GM12864 (cell line): ENCODE measurements around the gene LYSMD1.

Experiments used
- DNase-seq: peaks from one replicate; pipeline ENCODE4 v3.0.0-alpha.2; 2011; ENCODE audit warnings: low read depth
- H3K4me3 ChIP-seq: 2 replicates; pipeline ENCODE4 v1.5.1; 2011; ENCODE audit warnings: mild to moderate bottlenecking, low read depth, low read length, control low read depth
- TF ChIP-seq, protein P1 (sequence below): IDR thresholded peaks from 2 replicates; pipeline ENCODE4 v1.5.1; 2011; ENCODE audit warnings: low read depth, mild to moderate bottlenecking, moderate library complexity, low read length, control low read depth, inconsistent platforms; ENCODE audit errors: missing control alignments

Gene LYSMD1

DNA sequence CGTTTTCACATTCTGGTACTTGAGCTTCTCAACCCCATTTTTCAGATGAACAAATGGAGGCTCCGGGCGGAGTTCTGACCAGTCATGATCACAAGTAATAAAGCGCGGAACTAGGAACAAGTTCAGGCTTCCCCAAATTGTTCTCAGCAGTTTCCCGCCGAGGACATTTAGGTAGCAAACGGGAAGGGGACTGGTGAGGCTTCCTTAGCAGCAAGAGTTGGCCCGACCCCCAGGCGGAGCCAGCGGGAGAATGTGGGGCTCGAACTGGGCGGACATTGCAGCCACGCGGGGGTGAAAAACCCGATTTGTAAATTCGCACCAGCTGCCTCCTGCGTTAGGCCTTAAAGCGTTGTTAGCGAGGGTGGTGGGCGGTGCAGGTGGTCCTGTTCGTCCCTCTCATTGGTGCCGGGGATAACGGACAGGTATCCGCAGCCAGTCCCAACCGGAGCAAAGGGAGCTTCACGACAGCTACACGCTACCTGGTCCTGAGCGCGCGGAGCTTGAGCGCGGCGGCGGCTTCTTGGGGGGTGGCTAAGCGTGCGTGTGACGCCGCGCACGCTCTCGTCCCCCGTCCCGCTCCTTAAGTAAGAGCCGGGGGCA, 34.6 kb downstream of the LYSMD1 start:
- H3K4me3 ChIP-seq, result peak overlapping the region; percentile 6
- DNase-seq, result peak; percentile 56
- TF ChIP-seq, protein P1, sequence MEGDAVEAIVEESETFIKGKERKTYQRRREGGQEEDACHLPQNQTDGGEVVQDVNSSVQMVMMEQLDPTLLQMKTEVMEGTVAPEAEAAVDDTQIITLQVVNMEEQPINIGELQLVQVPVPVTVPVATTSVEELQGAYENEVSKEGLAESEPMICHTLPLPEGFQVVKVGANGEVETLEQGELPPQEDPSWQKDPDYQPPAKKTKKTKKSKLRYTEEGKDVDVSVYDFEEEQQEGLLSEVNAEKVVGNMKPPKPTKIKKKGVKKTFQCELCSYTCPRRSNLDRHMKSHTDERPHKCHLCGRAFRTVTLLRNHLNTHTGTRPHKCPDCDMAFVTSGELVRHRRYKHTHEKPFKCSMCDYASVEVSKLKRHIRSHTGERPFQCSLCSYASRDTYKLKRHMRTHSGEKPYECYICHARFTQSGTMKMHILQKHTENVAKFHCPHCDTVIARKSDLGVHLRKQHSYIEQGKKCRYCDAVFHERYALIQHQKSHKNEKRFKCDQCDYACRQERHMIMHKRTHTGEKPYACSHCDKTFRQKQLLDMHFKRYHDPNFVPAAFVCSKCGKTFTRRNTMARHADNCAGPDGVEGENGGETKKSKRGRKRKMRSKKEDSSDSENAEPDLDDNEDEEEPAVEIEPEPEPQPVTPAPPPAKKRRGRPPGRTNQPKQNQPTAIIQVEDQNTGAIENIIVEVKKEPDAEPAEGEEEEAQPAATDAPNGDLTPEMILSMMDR, result no peak

DNA sequence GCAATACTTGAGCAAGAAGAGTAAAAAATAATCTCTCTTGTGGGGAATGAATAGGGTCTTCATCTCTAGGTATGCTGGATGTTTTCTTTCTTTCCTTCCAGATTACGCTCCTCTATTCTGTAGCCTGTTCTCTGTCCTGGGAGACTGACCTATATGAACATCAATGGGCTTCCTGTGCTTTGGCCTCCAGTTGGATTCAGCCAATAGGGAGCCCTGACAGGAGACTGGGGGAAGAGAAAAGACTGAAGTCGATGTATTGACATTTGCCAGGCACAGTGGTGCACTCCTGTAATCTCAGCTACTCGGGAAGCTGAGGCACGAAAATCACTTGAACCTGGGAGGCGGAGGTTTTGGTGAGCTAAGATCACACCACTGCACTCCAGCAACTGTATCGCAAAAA, 36.9 kb downstream of the LYSMD1 start:
- no peak overlapping the region for H3K4me3 ChIP-seq
- no peak for DNase-seq
- TF ChIP-seq, protein P1, result no peak

DNA sequence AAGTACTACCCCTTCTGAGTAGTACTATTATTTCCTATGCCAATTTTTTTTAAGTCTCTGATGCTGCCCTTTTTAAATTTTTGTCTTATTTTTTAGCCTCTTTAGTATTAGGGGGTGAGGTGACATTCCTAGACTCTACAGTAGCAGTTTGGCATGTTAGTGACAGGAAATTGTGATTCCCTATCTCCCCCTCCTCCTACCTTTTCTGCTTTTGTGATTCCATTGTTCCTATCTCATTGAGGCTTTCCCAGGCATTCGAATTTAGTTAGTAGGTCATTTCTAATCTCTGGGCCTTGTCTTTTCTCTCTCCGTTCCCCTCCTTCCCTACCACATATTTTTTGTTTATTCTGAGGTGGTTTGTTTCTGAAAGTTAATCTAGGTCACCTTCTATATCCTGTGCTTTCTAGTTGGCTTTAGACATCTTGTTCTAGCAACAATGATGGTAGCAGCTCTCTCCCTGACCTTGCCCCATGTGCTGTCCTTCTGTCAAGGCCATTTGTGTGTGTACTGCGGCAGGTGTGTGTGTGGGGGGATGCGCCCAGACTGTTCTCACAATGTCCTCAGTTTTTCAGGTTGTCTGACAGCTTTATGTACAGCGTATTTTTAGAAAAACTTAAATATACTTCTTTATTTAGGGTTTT, 40.8 kb downstream of the LYSMD1 start:
- TF ChIP-seq, protein P1, result no peak
- no peak overlapping the region for H3K4me3 ChIP-seq
- DNase-seq, result no peak

DNA sequence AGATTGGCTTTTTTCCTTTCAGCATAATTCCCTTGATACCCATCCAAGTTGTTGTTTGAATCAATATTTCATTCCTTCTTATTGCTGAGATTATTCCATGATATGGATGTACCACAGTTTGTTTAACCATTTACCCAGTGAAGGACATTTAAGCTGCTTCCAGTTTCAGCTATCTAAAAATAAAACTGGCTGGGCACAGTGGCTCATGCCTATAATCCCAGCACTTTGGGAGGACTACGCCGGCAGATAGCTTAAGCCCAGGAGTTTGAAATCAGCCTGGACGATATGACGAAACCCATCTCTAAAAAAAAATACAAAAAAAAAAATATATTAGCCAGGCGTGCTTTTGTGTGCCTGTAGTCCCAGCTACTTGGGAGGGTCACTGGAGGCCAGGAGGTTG, 51.8 kb downstream of the LYSMD1 start:
- no peak overlapping the region for H3K4me3 ChIP-seq
- no peak for DNase-seq
- TF ChIP-seq, protein P1, result no peak
